ENCODE measurements around the gene DPEP1. TPM values are rescaled to one million over a fixed set of nuclear protein-coding genes. Genes with fewer than 3 reads are reported as not detected.

The DPEP1 gene
- total RNA-seq, 1 donor from 2014 or later, result 13.4 TPM

- H3K27me3 Mint-ChIP-seq, result no peaks in the 10 kb centered on the region
- peaks cover 18% of the 10 kb centered on the region for H3K36me3 Mint-ChIP-seq
- H3K4me1 Mint-ChIP-seq (ENCODE audit: unreplicated experiment), result peaks cover 9% of the 10 kb centered on the region
- H3K27ac Mint-ChIP-seq, result peak within 1 kb of the TSS; percentile 96
- peak within 1 kb of the TSS; percentile 94 for H3K4me3 Mint-ChIP-seq
- no peak for TF ChIP-seq CTCF (conservative IDR thresholded peaks at IDR 0.05)
- H3K9me3 Mint-ChIP-seq, result no peaks in the 10 kb centered on the region
- peak; percentile 97 for DNase-seq (ENCODE audit: extremely low spot score, unreplicated experiment)
Measured at GRCh38 chr16:89686520-89687091, 73.2 kb downstream of the DPEP1 start, which contains the start of gene CDK10. CDK10 (plus strand) TSS chr16:89686689; CDS start chr16:89686711, 22 bp downstream.

- DNase-seq (ENCODE audit: extremely low spot score, unreplicated experiment), result peak; percentile 78
- TF ChIP-seq CTCF (conservative IDR thresholded peaks at IDR 0.05), result no peak
- peak overlapping the region; percentile 96 for H3K27ac Mint-ChIP-seq
- H3K4me3 Mint-ChIP-seq, result peak overlapping the region; percentile 93
- peaks cover 15% of the 10 kb centered on the region for H3K36me3 Mint-ChIP-seq
- no peaks in the 10 kb centered on the region for H3K9me3 Mint-ChIP-seq
- H3K4me1 Mint-ChIP-seq (ENCODE audit: unreplicated experiment), result peaks cover 9% of the 10 kb centered on the region
- H3K27me3 Mint-ChIP-seq, result no peaks in the 10 kb centered on the region
Measured at GRCh38 chr16:89687092-89687940, 73.9 kb downstream of the DPEP1 start.

Other genes starting within 250 kb of the DPEP1 start
- gene ANKRD11, start 123.1 kb upstream of the DPEP1 start, total RNA-seq (ENCODE audit: low replicate concordance), result 153 and 155 TPM in 2 replicates
- 120 and 129 TPM in 2 replicates for gene SPG7, start 105.2 kb upstream of the DPEP1 start, total RNA-seq (ENCODE audit: low replicate concordance)
- gene RPL13, start 53.0 kb upstream of the DPEP1 start, total RNA-seq (ENCODE audit: low replicate concordance), result 2,449 and 2,557 TPM in 2 replicates
- 1.6 and 6.5 TPM in 2 replicates for gene CPNE7, start 37.9 kb upstream of the DPEP1 start, total RNA-seq (ENCODE audit: low replicate concordance)
- 93.4 and 104 TPM in 2 replicates for gene CHMP1A, start 44.1 kb downstream of the DPEP1 start, total RNA-seq (ENCODE audit: low replicate concordance)
- 11.7 and 23.2 TPM in 2 replicates for gene SPATA33, start 44.2 kb downstream of the DPEP1 start, total RNA-seq (ENCODE audit: low replicate concordance)
- gene CDK10, start 73.0 kb downstream of the DPEP1 start, total RNA-seq (ENCODE audit: low replicate concordance), result 104 and 132 TPM in 2 replicates
- 12.6 and 18.5 TPM in 2 replicates for gene SPATA2L, start 88.1 kb downstream of the DPEP1 start, total RNA-seq (ENCODE audit: low replicate concordance)
- 16.4 and 17.3 TPM in 2 replicates for gene VPS9D1, start 107.3 kb downstream of the DPEP1 start, total RNA-seq (ENCODE audit: low replicate concordance)
- gene ZNF276, start 107.9 kb downstream of the DPEP1 start, total RNA-seq (ENCODE audit: low replicate concordance), result 21.1 and 28.0 TPM in 2 replicates
- 21.9 and 73.3 TPM in 2 replicates for gene FANCA, start 203.0 kb downstream of the DPEP1 start, total RNA-seq (ENCODE audit: low replicate concordance)
- 17.1 and 18.6 TPM in 2 replicates for gene SPIRE2, start 214.8 kb downstream of the DPEP1 start, total RNA-seq (ENCODE audit: low replicate concordance)